ENCODE results near the gene PGLYRP2. TPM values are rescaled to one million over a fixed set of nuclear protein-coding genes. Genes with fewer than 3 reads are reported as not detected.

Gene PGLYRP2
- total RNA-seq, 1 donor from 2014 or later, result not detected

GRCh38 chr19:15447057-15447456 lies 32.2 kb downstream of the PGLYRP2 start:
- H3K4me1 Mint-ChIP-seq, result peaks cover 11% of the 10 kb centered on the region
- Histone ChIP-seq H3K4me3 (no peak overlapping the region), H3F3A (ENCODE audit: low read depth) (peaks cover 33% of the 10 kb centered on the region), H4K20me1 (ENCODE audit: low read depth) (no peaks in the 10 kb centered on the region), H3K4me2 (no peak overlapping the region), H3K79me2 (ENCODE audit: low read depth) (no peaks in the 10 kb centered on the region), H3K9ac (no peak overlapping the region), H3K36me3 (no peaks in the 10 kb centered on the region), H3K27ac (no peak overlapping the region), H3K4me1 (peaks cover 7% of the 10 kb centered on the region), H3K9me3 (ENCODE audit: low read depth) (no peaks in the 10 kb centered on the region), H2AFZ (replicated peaks) (no peak overlapping the region), H3K27me3 (no peaks in the 10 kb centered on the region)
- no peak for DNase-seq (ENCODE audit: low spot score)
- peak overlapping the region; percentile 48 for H3K4me3 Mint-ChIP-seq
- no peak overlapping the region for H3K27ac Mint-ChIP-seq
- peaks cover 19% of the 10 kb centered on the region for H3K27me3 Mint-ChIP-seq (ENCODE audit: insufficient read depth, low read depth)
- TF ChIP-seq EZH2phosphoT487 (IDR thresholded peaks at IDR 0.05) (no peak), CTCF (IDR thresholded peaks at IDR 0.05) (no peak), EZH2 (IDR thresholded peaks at IDR 0.05) (no peak)
- no peaks in the 10 kb centered on the region for H3K9me3 Mint-ChIP-seq
- H3K36me3 Mint-ChIP-seq, result peaks cover 2% of the 10 kb centered on the region

DNA sequence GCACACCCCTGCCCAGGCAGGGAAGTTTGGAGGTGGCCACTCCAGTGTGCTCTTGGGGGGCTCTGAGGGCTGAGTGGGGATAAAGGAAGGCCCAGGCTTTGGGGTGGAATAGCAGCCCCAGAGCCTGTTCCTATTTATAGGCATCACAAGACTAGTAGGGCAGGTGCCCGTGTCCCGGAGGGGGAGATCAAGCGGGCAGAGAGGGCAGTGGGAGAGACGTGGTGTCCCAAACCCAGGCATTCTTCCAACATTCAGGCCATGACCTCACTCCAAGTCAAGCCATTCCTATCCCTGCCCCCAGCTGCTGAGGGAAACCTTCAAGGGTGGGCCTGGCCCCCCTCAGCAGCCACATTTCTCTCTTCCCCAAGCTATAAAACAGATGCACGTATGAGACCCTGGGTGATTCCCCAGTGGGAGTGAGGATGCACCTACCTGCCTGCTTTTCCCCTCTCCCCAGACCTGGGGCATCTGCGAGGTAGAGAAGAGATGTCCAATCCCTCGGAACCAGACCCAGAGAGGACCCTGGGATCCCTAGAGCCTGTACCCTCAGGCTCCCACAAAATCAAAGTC lies 33.4 kb downstream of the PGLYRP2 start:
- no peaks in the 10 kb centered on the region for H3K9me3 ChIP-seq (ENCODE audit: low read depth)
- H3K27ac Mint-ChIP-seq, result no peak overlapping the region
- peaks cover 2% of the 10 kb centered on the region for H3K36me3 Mint-ChIP-seq

DNA sequence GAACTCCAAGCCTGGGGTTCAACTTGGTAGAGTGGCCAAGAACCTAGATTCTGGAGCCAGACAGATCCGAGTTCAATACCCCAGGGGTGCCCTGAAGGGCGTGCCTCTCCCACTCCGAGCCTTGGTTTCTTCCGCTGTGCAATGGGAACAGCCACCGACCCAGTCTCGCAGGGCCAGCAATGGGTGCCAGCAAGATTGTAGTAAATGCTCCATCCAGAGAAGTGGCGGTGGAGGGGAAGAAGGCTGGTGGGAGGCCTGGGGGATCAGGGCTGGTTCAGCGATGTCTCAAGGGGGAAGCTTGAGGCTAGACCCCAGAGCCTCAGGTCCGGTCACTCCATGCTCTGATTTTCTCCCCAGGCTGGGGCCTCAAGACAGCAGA lies 34.1 kb downstream of the PGLYRP2 start:
- no peaks in the 10 kb centered on the region for H3K79me2 ChIP-seq (ENCODE audit: low read depth)
- H3K36me3 ChIP-seq, result no peaks in the 10 kb centered on the region
- Mint-ChIP-seq H3K36me3 (peaks cover under 1% of the 10 kb centered on the region), H3K9me3 (no peaks in the 10 kb centered on the region), H3K27ac (no peak overlapping the region), H3K27me3 (ENCODE audit: insufficient read depth, low read depth) (peaks cover 14% of the 10 kb centered on the region), H3K4me3 (no peak overlapping the region), H3K4me1 (peaks cover 9% of the 10 kb centered on the region)
- TF ChIP-seq EZH2phosphoT487 (IDR thresholded peaks at IDR 0.05), result no peak
- no peak for TF ChIP-seq EZH2 (IDR thresholded peaks at IDR 0.05)
- no peak for TF ChIP-seq CTCF (IDR thresholded peaks at IDR 0.05)
- H3K9me3 ChIP-seq (ENCODE audit: low read depth), result no peaks in the 10 kb centered on the region
- H3K4me2 ChIP-seq, result no peak overlapping the region
- H3F3A ChIP-seq (ENCODE audit: low read depth), result peaks cover 14% of the 10 kb centered on the region
- DNase-seq (ENCODE audit: low spot score), result no peak
- no peaks in the 10 kb centered on the region for H4K20me1 ChIP-seq (ENCODE audit: low read depth)
- H3K27me3 ChIP-seq, result no peaks in the 10 kb centered on the region
- H2AFZ ChIP-seq (replicated peaks), result no peak overlapping the region
- peaks cover 7% of the 10 kb centered on the region for H3K4me1 ChIP-seq
- H3K9ac ChIP-seq, result no peak overlapping the region
- H3K27ac ChIP-seq, result no peak overlapping the region
- no peak overlapping the region for H3K4me3 ChIP-seq

More for the DNA sequence above, 33.4 kb downstream of the PGLYRP2 start:
- Mint-ChIP-seq H3K9me3 (no peaks in the 10 kb centered on the region), H3K4me1 (peaks cover 11% of the 10 kb centered on the region), H3K27me3 (ENCODE audit: insufficient read depth, low read depth) (peaks cover 19% of the 10 kb centered on the region), H3K4me3 (no peak overlapping the region)
- H3K27ac ChIP-seq, result no peak overlapping the region
- H2AFZ ChIP-seq (replicated peaks), result no peak overlapping the region
- H4K20me1 ChIP-seq (ENCODE audit: low read depth), result no peaks in the 10 kb centered on the region
- H3K4me1 ChIP-seq, result peaks cover 7% of the 10 kb centered on the region
- H3K9ac ChIP-seq, result no peak overlapping the region
- H3K27me3 ChIP-seq, result no peaks in the 10 kb centered on the region
- peaks cover 21% of the 10 kb centered on the region for H3F3A ChIP-seq (ENCODE audit: low read depth)
- TF ChIP-seq CTCF (IDR thresholded peaks at IDR 0.05) (no peak), EZH2 (IDR thresholded peaks at IDR 0.05) (no peak), EZH2phosphoT487 (IDR thresholded peaks at IDR 0.05) (no peak)
- no peak for DNase-seq (ENCODE audit: low spot score)
- H3K4me3 ChIP-seq, result no peak overlapping the region
- H3K4me2 ChIP-seq, result no peak overlapping the region
- H3K79me2 ChIP-seq (ENCODE audit: low read depth), result no peaks in the 10 kb centered on the region
- no peaks in the 10 kb centered on the region for H3K36me3 ChIP-seq

Data from neural progenitor cell (in vitro differentiated cells).